Fibroblast of villous mesenchyme (primary cell): ENCODE measurements around the gene DEPDC7. TPM values are rescaled to one million over a fixed set of nuclear protein-coding genes. Genes with fewer than 3 reads are reported as not detected.

Experiments used
- DNase-seq: peaks from one replicate; pipeline ENCODE4 v3.0.0-alpha.2; 2010; ENCODE audit warnings: low read depth
- H3K4me3 ChIP-seq: 2 replicates; pipeline ENCODE4 v1.5.1; 2011; ENCODE audit warnings: low read depth, mild to moderate bottlenecking, low read length
- total RNA-seq: library from RNA; depleted of rRNA; stranded (reverse); fragments of >200 nt; gene quantifications from 2 replicates; pipeline ENCODE4 v1.2.3, GENCODE V29; 2012
- TF ChIP-seq, protein P1 (sequence below): IDR thresholded peaks from 2 replicates; pipeline ENCODE4 v1.5.1; 2012; ENCODE audit warnings: low read depth, mild to moderate bottlenecking, low read length; ENCODE audit not compliant: insufficient read depth

DEPDC7 gene
- total RNA-seq, 1 donor = 11.7 TPM

DNA sequence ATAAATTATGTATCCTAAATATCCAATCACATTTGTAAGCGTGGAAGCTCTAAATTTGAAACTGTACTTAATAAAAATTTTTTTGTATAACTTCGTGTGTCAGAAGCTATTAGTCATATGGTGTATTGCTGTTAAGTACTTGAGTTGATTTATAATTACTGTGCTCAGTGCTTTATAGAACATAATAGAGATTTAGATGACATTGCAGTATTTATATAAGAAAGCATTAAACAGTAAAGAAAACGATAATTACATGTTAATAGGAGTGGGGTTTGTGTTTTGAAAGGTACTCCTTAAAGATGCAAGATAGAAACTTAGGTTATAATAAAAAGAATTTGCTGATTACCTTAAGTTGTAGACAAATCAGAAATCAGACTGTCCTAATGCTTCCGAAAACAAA lies 17.8 kb downstream of the DEPDC7 start:
- no peak overlapping the region for H3K4me3 ChIP-seq
- DNase-seq = no peak
- TF ChIP-seq, protein P1, sequence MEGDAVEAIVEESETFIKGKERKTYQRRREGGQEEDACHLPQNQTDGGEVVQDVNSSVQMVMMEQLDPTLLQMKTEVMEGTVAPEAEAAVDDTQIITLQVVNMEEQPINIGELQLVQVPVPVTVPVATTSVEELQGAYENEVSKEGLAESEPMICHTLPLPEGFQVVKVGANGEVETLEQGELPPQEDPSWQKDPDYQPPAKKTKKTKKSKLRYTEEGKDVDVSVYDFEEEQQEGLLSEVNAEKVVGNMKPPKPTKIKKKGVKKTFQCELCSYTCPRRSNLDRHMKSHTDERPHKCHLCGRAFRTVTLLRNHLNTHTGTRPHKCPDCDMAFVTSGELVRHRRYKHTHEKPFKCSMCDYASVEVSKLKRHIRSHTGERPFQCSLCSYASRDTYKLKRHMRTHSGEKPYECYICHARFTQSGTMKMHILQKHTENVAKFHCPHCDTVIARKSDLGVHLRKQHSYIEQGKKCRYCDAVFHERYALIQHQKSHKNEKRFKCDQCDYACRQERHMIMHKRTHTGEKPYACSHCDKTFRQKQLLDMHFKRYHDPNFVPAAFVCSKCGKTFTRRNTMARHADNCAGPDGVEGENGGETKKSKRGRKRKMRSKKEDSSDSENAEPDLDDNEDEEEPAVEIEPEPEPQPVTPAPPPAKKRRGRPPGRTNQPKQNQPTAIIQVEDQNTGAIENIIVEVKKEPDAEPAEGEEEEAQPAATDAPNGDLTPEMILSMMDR = no peak

DNA sequence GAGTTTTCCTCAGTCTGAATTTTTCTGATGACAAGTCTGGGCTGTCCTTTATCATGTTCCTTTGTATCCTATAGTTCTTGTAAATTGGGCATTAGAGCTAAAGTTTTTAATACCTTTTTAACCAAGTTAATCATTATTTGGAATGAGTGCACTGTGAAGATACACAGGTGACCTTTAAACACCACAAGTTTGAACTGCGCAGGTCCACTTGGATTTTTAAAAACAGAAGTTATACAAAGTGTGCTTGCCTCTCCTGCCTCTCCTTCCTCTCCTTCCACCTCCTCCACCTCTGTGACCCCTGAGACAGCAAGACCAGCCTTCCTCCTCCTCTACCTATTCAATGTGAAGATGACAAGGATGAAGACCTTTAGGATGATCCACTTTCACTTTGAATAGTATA lies 19.3 kb downstream of the DEPDC7 start:
- TF ChIP-seq, protein P1 = no peak
- DNase-seq = no peak

DNA sequence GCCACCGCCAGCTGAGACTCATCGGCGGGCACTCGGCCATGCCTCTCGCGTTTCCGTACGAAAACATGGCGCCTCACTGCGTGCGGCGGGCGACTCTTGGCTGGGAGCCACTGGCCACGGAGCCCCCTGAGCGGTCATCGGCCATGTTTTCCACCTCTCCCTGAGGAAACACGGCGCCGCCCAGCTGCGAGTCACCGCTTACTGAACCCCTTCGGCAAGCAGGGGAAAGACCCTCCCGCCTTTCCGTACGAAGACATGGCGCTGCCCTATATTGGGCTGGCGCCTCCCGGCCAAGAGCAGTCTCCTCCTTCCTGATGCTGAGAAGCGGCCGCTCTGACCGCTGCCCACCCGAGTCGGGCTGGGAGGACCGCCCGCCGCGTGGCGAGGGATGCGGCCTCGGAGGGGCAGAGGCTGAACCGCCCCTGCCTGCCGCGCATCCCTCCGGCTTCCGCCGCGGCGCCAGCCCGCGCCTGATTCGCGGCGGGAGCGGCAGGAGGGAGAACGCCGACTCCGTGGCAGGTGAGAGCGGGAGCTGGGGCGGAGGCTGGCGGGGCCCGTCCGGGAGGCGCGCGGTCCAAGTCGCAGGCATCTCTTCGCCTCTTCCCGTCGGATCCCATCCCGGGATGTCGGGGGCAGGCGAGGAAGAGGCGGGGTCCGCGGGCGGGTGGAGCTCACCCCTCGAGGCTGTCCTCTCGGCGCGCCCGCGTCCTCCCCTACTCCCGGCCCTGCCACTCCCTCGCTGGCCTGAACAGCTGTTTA lies 23.8 kb downstream of the DEPDC7 start, which contains the start of gene TCP11L1:
TSS of gene TCP11L1 (plus strand) at position 299 of the 759 bp plus-strand sequence. CDS start 4,202 bp downstream, outside the sequence.
- peak; percentile 96 for DNase-seq
- peak within 1 kb of the TSS; percentile 83 for H3K4me3 ChIP-seq
- TF ChIP-seq, protein P1 = no peak

More for the DNA sequence above, 19.3 kb downstream of the DEPDC7 start:
- no peak overlapping the region for H3K4me3 ChIP-seq

DNA sequence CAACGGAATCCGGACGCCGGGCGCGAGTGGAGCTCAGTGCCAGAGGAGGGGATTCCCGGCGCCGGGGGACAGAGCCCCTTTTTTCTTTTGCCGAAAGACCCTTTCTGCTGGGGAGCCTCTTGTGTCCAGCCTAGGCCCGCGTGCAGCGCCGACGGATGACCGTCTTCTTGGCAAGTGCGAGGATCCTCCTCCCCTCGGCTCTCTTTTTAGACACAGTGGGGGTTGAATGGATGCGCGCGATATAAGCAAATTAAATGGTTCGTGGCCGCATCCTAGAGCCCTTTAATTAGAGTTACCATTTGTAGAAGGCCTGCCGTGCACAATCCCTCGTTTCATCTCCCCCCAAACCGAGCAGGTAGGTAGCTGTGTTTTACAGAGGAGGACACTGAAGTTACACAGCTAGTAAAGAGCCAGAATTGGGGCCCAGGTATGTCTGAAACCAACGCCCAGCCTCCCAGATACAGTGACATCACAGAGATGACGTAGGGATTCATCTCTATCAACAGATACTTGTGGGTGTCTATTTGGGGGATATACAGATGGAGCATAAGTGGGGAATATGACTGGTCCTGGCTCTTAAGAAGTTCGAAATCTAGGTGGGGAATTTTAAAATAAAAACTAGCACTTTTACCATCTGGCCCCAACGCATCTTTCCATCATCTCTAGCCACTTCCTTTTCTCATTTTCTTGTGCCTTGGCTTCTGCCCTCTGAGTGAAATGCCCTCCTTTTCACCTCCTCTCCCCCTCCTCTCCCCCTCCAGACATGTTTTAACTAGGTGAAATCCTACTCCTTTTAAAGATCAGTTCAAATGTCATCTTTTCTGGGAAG lies 24.6 kb downstream of the DEPDC7 start:
- TF ChIP-seq, protein P1 = no peak

DNA sequence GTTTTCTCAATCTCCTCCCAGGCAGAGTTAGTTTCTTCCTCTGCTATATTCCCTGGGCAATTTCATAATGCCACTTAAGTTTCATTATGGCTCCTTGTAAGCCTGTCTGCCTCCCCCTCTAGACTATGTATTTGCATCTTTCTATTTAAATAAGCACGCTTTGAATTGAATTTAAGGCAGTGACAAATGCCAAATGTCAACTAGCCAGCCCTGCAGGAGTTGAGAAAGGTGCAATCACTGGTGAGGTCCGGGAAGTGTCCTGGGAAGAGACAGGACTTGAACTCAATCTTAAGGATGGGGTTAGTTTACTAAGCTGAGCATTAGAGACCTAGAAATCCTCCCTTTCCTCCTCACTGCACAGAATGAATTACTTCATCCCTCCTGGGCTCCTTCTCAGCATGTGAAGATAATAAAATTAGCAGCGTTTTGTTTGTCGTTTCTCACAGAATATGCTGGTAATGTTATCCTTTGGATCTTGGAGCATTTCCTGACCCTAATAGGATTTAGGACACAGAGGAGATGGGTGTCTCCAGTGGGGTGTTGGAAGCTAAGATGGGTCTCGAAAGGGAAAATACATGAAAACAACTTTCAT lies 25.3 kb downstream of the DEPDC7 start:
- H3K4me3 ChIP-seq = peak overlapping the region; percentile 83
- no peak for DNase-seq
- TF ChIP-seq, protein P1 = no peak

More for the DNA sequence above, 24.6 kb downstream of the DEPDC7 start:
- DNase-seq = peak; percentile 31
- H3K4me3 ChIP-seq = peak overlapping the region; percentile 83

DNA sequence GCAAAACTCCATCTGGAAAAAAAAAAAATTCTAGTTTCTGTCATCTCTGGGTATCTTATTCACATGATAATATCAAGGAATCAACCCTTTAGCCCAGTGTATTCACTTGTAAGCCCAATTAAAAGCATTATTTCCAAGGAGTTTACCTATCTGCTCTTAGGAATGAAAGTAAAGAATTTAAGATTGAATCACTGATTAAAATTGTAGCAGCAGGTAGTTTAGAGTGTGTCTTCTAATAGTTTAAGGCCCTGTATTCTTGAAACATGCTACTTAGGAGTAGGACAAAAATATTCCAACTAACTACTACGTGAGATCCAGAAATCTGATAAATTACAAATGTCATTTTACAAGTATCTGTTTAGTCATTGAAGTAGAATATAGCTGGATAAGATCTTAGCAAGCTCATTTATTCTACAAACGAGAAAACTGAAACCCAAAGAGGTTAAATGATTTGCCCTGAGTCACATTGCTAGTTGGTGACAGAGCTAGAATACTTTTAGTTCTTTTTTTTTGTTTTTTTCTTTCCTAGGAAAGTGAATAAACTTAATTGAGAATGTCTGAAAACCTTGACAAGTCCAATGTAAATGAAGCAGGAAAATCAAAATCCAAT lies 27.6 kb downstream of the DEPDC7 start:
- no peak overlapping the region for H3K4me3 ChIP-seq

More for the DNA sequence above, 27.6 kb downstream of the DEPDC7 start:
- TF ChIP-seq, protein P1 = no peak
- DNase-seq = no peak
